HG02798 (cell line): ENCODE measurements around the gene ERICH4.

Source experiments
- ATAC-seq: cut with Tn5 transposase; IDR thresholded peaks from one replicate; pipeline ENCODE4 v1.9.1; 2021; ENCODE audit warnings: mild to moderate bottlenecking; ENCODE audit not compliant: unreplicated experiment, poor library complexity

The ERICH4 gene

GRCh38 chr19:41413947-41414346 lies 29.0 kb upstream of the ERICH4 start:
- ATAC-seq, result no peak

DNA sequence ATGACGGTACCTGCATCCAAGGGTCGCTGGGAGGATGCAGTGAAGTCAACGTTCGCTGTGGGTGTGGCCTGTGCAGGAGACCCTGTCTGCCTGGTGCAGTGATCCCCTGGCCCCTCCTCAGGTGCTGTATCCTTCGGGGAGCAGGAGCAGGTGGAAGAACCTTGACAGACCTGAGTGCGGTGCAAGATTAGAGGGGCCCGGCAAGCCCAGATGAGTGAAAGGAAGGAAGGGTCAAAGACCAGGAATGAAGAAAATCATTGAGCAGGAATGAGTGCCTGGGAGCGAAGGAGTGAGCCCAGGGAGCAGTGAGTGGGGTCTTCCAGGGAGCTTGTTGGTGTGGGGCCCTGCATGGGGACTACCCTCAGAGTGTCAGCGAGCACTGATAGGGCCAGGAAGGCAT lies 28.5 kb upstream of the ERICH4 start:
- ATAC-seq, result no peak

GRCh38 chr19:41415154-41415571 lies 27.8 kb upstream of the ERICH4 start:
- ATAC-seq, result no peak

- no peak for ATAC-seq
Measured at GRCh38 chr19:41416194-41416674, 26.7 kb upstream of the ERICH4 start.

DNA sequence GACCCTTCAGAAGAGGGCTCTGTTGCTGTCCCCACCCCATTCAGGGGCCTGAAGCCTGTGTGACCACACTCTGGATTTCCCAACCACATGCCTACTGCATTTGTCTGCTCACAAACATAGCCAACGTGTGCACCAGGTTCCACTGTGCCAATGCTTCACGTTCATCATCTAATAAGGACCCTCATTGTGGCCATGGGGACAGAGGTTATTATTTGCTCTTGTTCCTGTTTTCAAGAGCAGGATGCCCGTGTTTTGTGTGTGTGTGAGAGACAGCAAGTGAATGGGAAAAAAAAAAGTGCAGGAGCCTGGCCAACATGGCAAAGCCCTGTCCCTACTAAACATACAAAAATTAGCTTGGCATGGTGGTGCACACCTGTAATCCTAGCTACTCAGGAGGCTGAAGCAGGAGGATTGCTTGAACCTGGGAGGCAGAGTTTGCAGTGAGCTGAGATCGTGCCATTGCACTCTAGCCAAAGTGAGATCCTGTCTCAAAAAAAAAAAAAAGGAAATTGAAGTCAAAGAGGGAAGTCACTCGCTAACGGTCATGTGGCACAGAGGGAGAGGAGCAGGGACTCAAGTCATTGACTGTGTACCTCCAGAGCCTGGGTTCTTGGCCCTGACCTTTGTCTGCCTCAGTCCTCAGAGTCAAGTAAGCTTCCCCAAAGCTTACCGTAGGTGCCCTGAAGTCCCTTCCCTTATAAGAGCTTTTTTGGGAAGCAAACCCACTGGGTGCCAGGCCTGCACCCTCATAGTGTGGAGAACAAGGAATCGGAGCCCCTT lies 22.7 kb upstream of the ERICH4 start:
- ATAC-seq, result no peak

DNA sequence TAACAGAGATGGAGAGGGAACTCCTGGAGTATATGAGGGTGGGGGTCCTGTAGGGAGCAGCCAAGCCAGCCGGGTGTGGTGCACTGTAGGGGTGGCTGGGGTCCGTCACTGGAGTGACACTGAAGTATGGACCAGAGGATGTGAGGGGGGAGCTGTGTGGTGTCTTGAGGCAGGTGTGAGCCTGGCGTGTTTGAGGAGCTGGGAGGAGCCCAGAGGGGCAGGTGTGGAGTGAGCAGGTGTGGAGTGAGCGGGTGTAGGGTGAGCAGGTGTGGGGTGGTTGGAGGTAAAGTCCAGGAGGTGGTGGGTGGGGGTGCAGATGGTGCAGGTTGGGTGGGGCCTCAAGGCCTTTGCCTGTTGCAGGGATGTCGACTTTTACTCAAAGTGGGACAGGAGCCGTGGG lies 21.6 kb upstream of the ERICH4 start:
- no peak for ATAC-seq

DNA sequence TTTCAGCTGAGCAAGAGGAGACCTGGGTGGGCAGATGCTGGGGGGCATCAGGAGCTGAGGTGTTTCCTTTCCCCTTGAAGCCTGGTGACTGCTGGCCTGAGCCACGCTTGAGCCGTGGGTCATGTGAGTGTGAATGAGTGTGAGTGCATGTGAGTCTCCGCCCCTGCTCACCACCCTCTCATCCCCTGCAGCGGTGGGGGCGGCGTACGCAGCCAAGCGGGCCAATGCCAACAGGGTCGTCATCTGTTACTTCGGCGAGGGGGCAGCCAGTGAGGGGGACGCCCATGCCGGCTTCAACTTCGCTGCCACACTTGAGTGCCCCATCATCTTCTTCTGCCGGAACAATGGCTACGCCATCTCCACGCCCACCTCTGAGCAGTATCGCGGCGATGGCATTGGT lies 21.0 kb upstream of the ERICH4 start:
- ATAC-seq, result no peak

DNA sequence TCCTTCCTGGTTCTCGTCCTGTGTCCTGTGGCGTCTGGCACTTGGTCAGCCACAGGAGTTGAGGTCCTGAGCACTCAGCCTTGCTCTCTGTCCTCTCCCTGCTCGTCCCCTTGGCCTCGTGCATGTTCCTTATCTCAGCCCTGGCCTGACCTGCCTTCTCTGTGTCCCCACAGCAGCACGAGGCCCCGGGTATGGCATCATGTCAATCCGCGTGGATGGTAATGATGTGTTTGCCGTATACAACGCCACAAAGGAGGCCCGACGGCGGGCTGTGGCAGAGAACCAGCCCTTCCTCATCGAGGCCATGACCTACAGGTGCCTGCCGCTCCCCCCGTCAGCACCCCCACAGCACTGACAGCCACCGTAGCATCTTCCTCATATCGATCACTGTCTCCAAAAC lies 20.5 kb upstream of the ERICH4 start:
- no peak for ATAC-seq

GRCh38 chr19:41422955-41423354 lies 20.0 kb upstream of the ERICH4 start:
- ATAC-seq, result no peak

- ATAC-seq, result no peak
Measured at GRCh38 chr19:41424335-41425173, 18.4 kb upstream of the ERICH4 start.

GRCh38 chr19:41425174-41426115 lies 17.5 kb upstream of the ERICH4 start:
- no peak for ATAC-seq

DNA sequence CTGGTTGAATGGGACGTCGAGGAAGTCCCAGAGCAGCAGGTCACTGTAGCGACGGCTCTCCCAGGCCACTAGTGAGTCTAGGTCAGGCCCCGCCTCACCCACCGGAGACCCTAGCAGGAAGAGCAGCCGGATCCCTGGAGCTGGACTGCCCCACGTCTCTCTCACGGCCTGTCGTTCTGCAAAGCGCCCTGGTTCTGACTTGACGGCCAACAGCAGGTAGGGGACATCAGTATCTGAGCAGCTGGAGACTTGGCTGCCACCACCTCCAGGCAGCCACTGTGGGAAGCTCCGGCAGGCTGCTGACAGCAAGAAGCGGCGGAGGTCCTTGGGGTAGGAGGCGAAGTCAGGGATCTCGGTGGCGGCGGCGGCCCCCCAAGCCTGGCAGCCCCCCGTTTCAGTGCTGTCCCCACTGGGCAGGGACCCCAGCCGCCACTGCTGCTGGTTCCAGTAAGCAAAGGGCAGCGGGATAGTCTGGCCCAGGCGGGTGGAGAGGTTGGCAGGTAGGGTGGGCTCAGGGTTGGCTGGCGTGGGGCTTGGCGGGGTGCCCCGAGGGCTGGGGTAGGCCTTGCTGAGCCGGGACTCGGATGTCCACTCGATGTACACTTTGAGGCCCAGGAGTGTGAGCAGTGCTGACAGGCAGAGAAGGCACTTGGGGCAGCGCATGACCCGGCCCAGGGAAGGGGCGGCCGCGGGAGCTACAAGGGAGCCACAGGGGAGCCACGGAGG lies 16.7 kb upstream of the ERICH4 start:
- no peak for ATAC-seq

DNA sequence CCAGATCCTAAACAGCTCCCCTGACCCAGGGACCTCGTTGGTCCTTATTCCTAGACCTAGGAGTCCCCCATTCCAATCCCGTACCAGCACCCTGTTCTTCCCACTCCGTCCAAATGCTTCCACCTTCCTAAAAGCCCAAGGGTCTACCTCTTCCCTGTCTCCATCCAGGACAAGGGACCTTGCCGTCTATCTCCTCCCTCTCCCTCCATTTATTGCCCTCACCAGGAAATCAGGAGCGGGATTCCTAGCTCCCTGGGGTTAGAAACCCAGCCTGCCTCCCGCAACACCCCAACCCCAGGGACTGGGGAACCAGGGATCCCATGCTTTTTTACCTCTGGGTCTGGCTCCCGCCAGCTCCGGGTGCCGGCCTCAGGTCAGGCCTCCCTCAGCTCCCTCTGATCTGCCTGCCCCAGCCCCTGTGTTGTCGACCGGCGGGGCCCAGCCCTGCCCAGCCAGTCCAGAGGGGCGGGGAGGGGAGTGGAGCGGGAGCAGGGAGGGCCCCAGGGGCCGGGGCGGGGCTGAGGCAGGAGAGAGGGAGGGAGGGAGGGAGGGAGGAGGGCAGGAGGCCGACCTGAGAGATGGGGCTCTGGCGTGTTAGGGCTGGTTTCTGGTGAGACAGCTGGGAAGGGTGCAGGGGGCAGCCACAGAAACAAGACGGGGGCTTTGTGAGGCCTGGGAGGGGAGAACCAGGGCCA lies 15.9 kb upstream of the ERICH4 start, which contains the start of gene B3GNT8:
Gene B3GNT8 (minus strand): TSS at position 423 of the 695 bp plus-strand sequence. CDS start 596 bp downstream, outside the sequence.
- ATAC-seq, result no peak

DNA sequence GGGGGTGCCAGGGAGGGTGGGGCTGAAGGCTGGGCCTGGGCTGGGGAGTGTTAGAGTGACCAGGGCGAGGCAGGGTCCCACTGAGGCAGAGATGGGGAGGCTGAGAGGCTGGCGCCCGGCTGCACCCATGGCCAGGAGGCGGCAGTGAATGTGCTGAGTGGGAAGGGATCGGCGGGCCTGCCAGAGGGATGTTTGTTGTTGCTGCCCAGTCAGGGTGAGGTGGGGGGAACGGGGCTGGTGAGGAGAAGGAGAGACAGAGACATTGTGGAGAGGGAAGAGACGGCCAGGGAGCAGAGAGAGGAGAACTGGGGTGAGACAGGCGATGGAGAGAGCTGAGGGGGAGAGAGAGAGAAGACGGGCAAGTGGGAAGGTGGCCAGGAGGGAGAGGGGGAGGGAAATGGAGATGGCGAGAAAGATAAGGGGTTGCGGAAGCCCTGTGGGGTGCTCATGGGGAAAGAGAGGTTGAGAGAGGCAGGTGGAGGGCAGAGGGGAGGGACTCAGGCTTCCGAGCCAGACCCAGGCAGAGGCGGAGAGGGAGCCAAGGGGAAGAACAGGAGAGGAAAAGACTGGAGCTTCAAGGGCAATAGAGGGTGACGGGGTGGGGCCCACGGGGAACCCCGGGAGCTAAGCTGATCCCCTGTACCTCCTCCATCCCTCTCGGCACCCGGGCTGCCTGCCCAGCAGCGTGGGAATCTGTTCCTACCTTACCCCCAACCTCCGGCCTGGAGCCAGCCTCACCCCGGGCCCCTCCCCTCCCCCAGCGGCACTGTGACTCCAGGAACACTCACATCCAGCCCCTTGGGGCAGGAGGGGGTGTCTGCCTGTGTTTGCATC lies 15.1 kb upstream of the ERICH4 start:
- ATAC-seq, result no peak

- ATAC-seq, result no peak
Measured at GRCh38 chr19:41428481-41428859, 14.5 kb upstream of the ERICH4 start.

GRCh38 chr19:41430922-41431321 lies 12.0 kb upstream of the ERICH4 start:
- ATAC-seq, result no peak

- ATAC-seq, result no peak
Measured at GRCh38 chr19:41431426-41432386, 11.2 kb upstream of the ERICH4 start.
